Measurements from ENCODE around the gene CRYGS.

GRCh38 chr3:186540835-186541226 lies 3.3 kb downstream of the CRYGS start:
- TF ChIP-seq ZBTB33 (IDR thresholded peaks at IDR 0.05; ENCODE audit: extremely low read depth, insufficient replicate concordance, low read length), result no peak
- no peak; a peak in 1 of 6 replicates for TF ChIP-seq CTCF (IDR thresholded peaks at IDR 0.05 in 2 of 3, conservative IDR thresholded peaks at IDR 0.05 in 1 of 3; ENCODE audit: borderline replicate concordance in 1 of 3, insufficient read depth in 1 of 3, low read depth in 2 of 3, low read length in 2 of 3)
- no peak for TF ChIP-seq REST (IDR thresholded peaks at IDR 0.05; ENCODE audit: low read depth)
- no peak for TF ChIP-seq EZH2 (IDR thresholded peaks at IDR 0.05)
- no peak for TF ChIP-seq POLR2A (IDR thresholded peaks at IDR 0.05; ENCODE audit: borderline replicate concordance, extremely low read depth, insufficient read depth, insufficient read length)
- no peak for TF ChIP-seq RAD21 (IDR thresholded peaks at IDR 0.05; ENCODE audit: low read depth)
- TF ChIP-seq EZH2phosphoT487 (IDR thresholded peaks at IDR 0.05; ENCODE audit: borderline replicate concordance), result no peak

All from HCT116 (cell line).